Measurements from ENCODE around the gene MIDN.

Gene MIDN

GRCh38 chr19:1235625-1236538 is 12.5 kb upstream of the MIDN start:
- H3K4me3 ChIP-seq (ENCODE audit: low read depth, low read length) = peak overlapping the region; percentile 46

GRCh38 chr19:1236576-1236975 is 11.8 kb upstream of the MIDN start:
- no peak for TF ChIP-seq CTCF (IDR thresholded peaks at IDR 0.05; ENCODE audit: low read depth, low read length)
- peak overlapping the region; percentile 76 for H3K4me3 ChIP-seq (ENCODE audit: low read depth, low read length)

More at GRCh38 chr19:1235625-1236538, 12.5 kb upstream of the MIDN start:
- TF ChIP-seq CTCF (IDR thresholded peaks at IDR 0.05; ENCODE audit: low read depth, low read length) = no peak

DNA sequence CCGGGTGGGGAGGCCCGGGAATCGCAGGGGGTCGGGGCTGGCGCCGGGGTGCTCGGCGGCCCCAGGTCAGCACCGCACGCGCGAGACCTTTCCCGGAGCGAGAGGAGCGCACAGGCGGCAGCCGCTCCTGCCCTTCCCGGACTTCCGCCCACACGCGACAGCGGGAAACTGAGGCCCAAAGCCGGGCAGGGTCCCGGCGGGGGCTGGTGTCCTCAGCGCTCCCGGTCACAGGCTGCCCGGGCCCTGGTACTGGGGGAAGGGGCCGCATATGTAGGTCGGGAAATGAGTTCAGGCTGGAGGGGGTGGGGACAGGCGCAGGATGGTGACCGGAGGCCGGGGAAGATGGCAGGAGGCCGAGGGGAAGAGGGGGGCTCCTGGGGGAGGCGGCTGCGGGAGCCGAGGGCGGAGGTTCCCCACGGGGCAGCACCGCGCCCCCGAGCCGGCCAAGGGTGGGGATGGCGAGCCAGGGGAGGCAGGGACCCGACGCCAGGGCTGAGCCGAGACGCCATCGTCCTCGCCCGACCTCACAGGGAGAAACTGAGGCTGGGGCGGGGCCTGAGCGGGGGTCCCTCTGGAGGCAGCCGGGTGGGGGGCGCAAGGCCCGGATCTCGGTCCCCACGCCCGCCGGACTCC is 11.2 kb upstream of the MIDN start:
- H3K4me3 ChIP-seq (ENCODE audit: low read depth, low read length) = peak overlapping the region; percentile 76
- TF ChIP-seq CTCF (IDR thresholded peaks at IDR 0.05; ENCODE audit: low read depth, low read length) = no peak

DNA sequence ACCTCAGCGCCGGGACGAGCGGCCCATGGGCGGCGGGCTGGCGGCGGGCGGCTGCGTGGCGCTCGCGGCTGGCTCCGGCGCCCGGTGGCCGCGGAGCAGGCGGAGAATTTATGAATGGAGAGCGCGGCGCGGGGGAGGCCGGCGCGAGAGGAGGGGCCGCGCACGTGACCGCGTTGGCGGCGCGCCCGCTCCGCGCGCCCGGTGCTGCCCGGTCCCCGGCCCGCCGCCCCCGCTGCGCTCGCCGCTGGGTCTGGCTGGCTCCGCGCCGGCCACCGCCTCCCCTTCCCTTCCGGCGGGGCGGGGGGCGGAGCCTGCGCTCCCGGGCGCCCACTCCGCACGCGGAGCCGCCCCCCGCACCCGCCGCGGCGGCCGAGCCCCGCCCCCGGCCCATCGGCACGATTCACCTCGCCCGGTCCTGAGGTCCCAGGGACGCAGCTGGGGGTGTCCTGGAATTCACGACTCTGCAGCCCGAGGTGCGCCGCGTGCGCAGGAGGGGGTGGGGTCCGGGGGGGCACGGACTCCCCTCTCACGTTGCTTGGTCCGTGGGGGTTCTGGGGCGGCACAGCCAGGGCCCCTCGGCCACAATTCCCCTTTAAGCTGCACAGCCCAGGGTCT is 10.5 kb upstream of the MIDN start, which contains the start of gene CBARP:
CBARP (minus strand) TSS at position 252 of the 615 bp plus-strand sequence. CDS start 1,905 bp downstream, outside the sequence.
- no peak for TF ChIP-seq CTCF (IDR thresholded peaks at IDR 0.05; ENCODE audit: low read depth, low read length)
- H3K4me3 ChIP-seq (ENCODE audit: low read depth, low read length) = peak within 1 kb of the TSS; percentile 76

GRCh38 chr19:1238369-1239303 is 9.7 kb upstream of the MIDN start:
- H3K4me3 ChIP-seq (ENCODE audit: low read depth, low read length) = peak overlapping the region; percentile 45

More at GRCh38 chr19:1238369-1239303, 9.7 kb upstream of the MIDN start:
- TF ChIP-seq CTCF (IDR thresholded peaks at IDR 0.05; ENCODE audit: low read depth, low read length) = no peak
